DND-41 (cell line): ENCODE measurements around the gene ELF4.

Experiments
- ATAC-seq: fragments of 200-7000 bp; cut with Tn5 transposase; 3 replicates; pipeline ENCODE4 v1.9.1; 2021; ENCODE audit warnings: low read depth; ENCODE audit not compliant: insufficient read depth
- DNase-seq: peaks from one replicate; pipeline ENCODE4 v3.0.0-alpha.2; 2020
- H2AFZ ChIP-seq: 2 replicates; pipeline ENCODE4 v1.6.0; 2012; ENCODE audit warnings: low read depth, low read length
- H3K27ac ChIP-seq: 2 replicates; pipeline ENCODE4 v1.5.1; 2012; ENCODE audit warnings: low read length, inconsistent platforms
- H3K27me3 ChIP-seq: fragments of 200-600 bp; sonication (generic); 2 replicates; pipeline ENCODE4 v1.6.0; 2012; ENCODE audit warnings: low read length, mild to moderate bottlenecking, inconsistent platforms; ENCODE audit not compliant: insufficient read depth, poor library complexity
- H3K36me3 ChIP-seq: 2 replicates; pipeline ENCODE4 v1.5.1; 2012; ENCODE audit warnings: low read length, inconsistent platforms; ENCODE audit not compliant: insufficient read depth
- H3K4me1 ChIP-seq: 2 replicates; pipeline ENCODE4 v1.5.1; 2012; ENCODE audit warnings: mild to moderate bottlenecking, low read length; ENCODE audit not compliant: insufficient read depth
- H3K4me2 ChIP-seq: 2 replicates; pipeline ENCODE4 v1.6.0; 2012; ENCODE audit warnings: mild to moderate bottlenecking, moderate library complexity, low read length, inconsistent platforms; ENCODE audit not compliant: insufficient read depth
- H3K4me3 ChIP-seq, 2 experiments: fragments of 200-600 bp in 1 of 2; shearing (Covaris generic) in 1 of 2; 2 replicates each; pipeline ENCODE4 v1.5.1; 2012 to 2016; ENCODE audit warnings: inconsistent platforms in 2 of 2, low read length in 2 of 2, mild to moderate bottlenecking in 2 of 2, low read depth in 1 of 2, moderate library complexity in 1 of 2
- H3K79me2 ChIP-seq: 2 replicates; pipeline ENCODE4 v1.6.0; 2012; ENCODE audit warnings: low read length, inconsistent platforms; ENCODE audit not compliant: insufficient read depth
- H3K9ac ChIP-seq: 2 replicates; pipeline ENCODE4 v1.6.0; 2012; ENCODE audit warnings: low read depth, mild to moderate bottlenecking, inconsistent platforms, low read length, moderate library complexity
- H3K9me3 ChIP-seq: 2 replicates; pipeline ENCODE4 v1.5.1; 2012; ENCODE audit warnings: low read length, moderate library complexity, mild to moderate bottlenecking, inconsistent platforms; ENCODE audit not compliant: insufficient read depth, severe bottlenecking
- H4K20me1 ChIP-seq: 2 replicates; pipeline ENCODE4 v1.6.0; 2012; ENCODE audit warnings: low read length; ENCODE audit not compliant: insufficient read depth
- CTCF ChIP-seq: IDR thresholded peaks from 2 replicates; pipeline ENCODE4 v1.5.1; 2012; ENCODE audit warnings: borderline replicate concordance, low read length, moderate library complexity, mild to moderate bottlenecking; ENCODE audit not compliant: poor library complexity, severe bottlenecking; ENCODE audit errors: extremely low read depth
- EZH2 ChIP-seq: IDR thresholded peaks from 3 replicates; pipeline ENCODE4 v1.6.1; 2012; ENCODE audit warnings: borderline replicate concordance, low read depth, mild to moderate bottlenecking, moderate library complexity, low read length, inconsistent platforms; ENCODE audit not compliant: severe bottlenecking

ELF4 gene

GRCh38 chrX:130109429-130110378 is 593 bp downstream of the ELF4 start:
- Histone ChIP-seq H3K36me3 (no peaks in the 10 kb centered on the region), H3K9ac (peak overlapping the region; percentile 65), H4K20me1 (no peaks in the 10 kb centered on the region), H3K27ac (no peak overlapping the region), H3K79me2 (no peaks in the 10 kb centered on the region), H3K4me2 (peak overlapping the region; percentile 61), H3K4me3 (peak overlapping the region in 1 of 2 experiments; percentile 58; a peak in 3 of 4 replicates), H3K4me1 (peaks cover 26% of the 10 kb centered on the region), H2AFZ (0 out of 2 replicates have a peak overlapping the region, but pooled peaks have one; percentile 26), H3K9me3 (no peaks in the 10 kb centered on the region), H3K27me3 (no peaks in the 10 kb centered on the region)
- TF ChIP-seq CTCF (no peak), EZH2 (no peak)
- DNase-seq (no peak), ATAC-seq (no peak; the same call in 2 of the 3 replicates)

- Histone ChIP-seq H3K4me3 (no peak overlapping the region; a peak in 1 of 4 replicates), H3K4me1 (peaks cover 26% of the 10 kb centered on the region), H3K36me3 (no peaks in the 10 kb centered on the region), H3K4me2 (peak overlapping the region; percentile 61), H2AFZ (no peak overlapping the region), H4K20me1 (no peaks in the 10 kb centered on the region), H3K9me3 (no peaks in the 10 kb centered on the region), H3K9ac (peak overlapping the region; percentile 9; the same call in 1 of the 2 replicates), H3K27ac (no peak overlapping the region), H3K27me3 (no peaks in the 10 kb centered on the region), H3K79me2 (no peaks in the 10 kb centered on the region)
- ATAC-seq (no peak), DNase-seq (no peak)
- TF ChIP-seq EZH2 = no peak
- no peak for TF ChIP-seq CTCF
Measured at GRCh38 chrX:130108647-130109428, 1.5 kb downstream of the ELF4 start.

- DNase-seq = no peak
- H3K9me3 ChIP-seq = no peaks in the 10 kb centered on the region
- H4K20me1 ChIP-seq = no peaks in the 10 kb centered on the region
- no peak overlapping the region for H3K4me3 ChIP-seq
- no peak for ATAC-seq
- H3K27me3 ChIP-seq = no peaks in the 10 kb centered on the region
- TF ChIP-seq CTCF (no peak), EZH2 (no peak)
- H3K79me2 ChIP-seq = no peaks in the 10 kb centered on the region; the same call in 1 of the 2 replicates
- no peak overlapping the region for H3K9ac ChIP-seq
- no peak overlapping the region for H3K4me2 ChIP-seq
- no peak overlapping the region for H2AFZ ChIP-seq
- H3K4me1 ChIP-seq = peaks cover 20% of the 10 kb centered on the region
- no peak overlapping the region for H3K27ac ChIP-seq
- H3K36me3 ChIP-seq = no peaks in the 10 kb centered on the region
Measured at GRCh38 chrX:130106071-130106470, 4.2 kb downstream of the ELF4 start.
